Activated T-helper 2 cell treated with anti-CD3 and anti-CD28 coated beads, Interferon-gamma antibody, Interleukin-2, Interleukin-4, amounts not matched to agents 10 μg/mL and 5 μg/mL and 100 μg/mL, durations not matched to agents 14 hours and 24 hours and 36 hours (primary cell): ENCODE results near the gene PTH1R. TPM values are rescaled to one million over a fixed set of nuclear protein-coding genes. Genes with fewer than 3 reads are reported as not detected.
A peak's percentile ranks its signal among the peaks of the same experiment; 100 is the strongest.

Experiments
- DNase-seq: peaks from one replicate; pipeline ENCODE4 v3.0.0; 2021; ENCODE audit warnings: low spot score
- H3K27ac Mint-ChIP-seq: one replicate; pipeline ENCODE4 v1.8.0; 2021; ENCODE audit warnings: mixed read lengths
- H3K27me3 Mint-ChIP-seq: one replicate; pipeline ENCODE4 v1.8.0; 2021; ENCODE audit warnings: low read depth, mixed read lengths
- H3K36me3 Mint-ChIP-seq: one replicate; pipeline ENCODE4 v1.8.0; 2021; ENCODE audit warnings: low read depth, mixed read lengths
- H3K4me1 Mint-ChIP-seq: one replicate; pipeline ENCODE4 v1.8.0; 2021; ENCODE audit warnings: low read depth, mixed read lengths
- H3K4me3 Mint-ChIP-seq: one replicate; pipeline ENCODE4 v1.8.0; 2021; ENCODE audit warnings: low read depth, mild to moderate bottlenecking, moderate library complexity, mixed read lengths
- H3K9me3 Mint-ChIP-seq: one replicate; pipeline ENCODE4 v1.8.0; 2021; ENCODE audit warnings: mixed read lengths
- intact Hi-C: fragments of 100-400 bp; cut with micrococcal nuclease; formaldehyde crosslinking; loops from one replicate; pipeline ENCODE4 v1.15.1; 2023
- total RNA-seq: library from RNA; stranded (reverse); gene quantifications from 2 replicates; pipeline ENCODE4 v1.2.3, GENCODE V29; 2022

Gene PTH1R
- total RNA-seq, 1 donor from 2014 or later: not detected

- DNase-seq: no peak
- H3K4me3 Mint-ChIP-seq: peak overlapping the region; percentile 54
- H3K9me3 Mint-ChIP-seq: peaks cover 14% of the 10 kb centered on the region
- H3K36me3 Mint-ChIP-seq: peaks cover 4% of the 10 kb centered on the region
- peaks cover 22% of the 10 kb centered on the region for H3K27me3 Mint-ChIP-seq
- intact Hi-C loops: no loop called here
- no peaks in the 10 kb centered on the region for H3K4me1 Mint-ChIP-seq
- no peak overlapping the region for H3K27ac Mint-ChIP-seq
Observed at GRCh38 chr3:46845397-46845859, 32.1 kb upstream of the PTH1R start.

GRCh38 chr3:46845860-46846623 is 31.5 kb upstream of the PTH1R start:
- intact Hi-C loops: no loop called here
- peaks cover 8% of the 10 kb centered on the region for H3K9me3 Mint-ChIP-seq
- peak; percentile 56 for DNase-seq
- H3K4me1 Mint-ChIP-seq: no peaks in the 10 kb centered on the region
- peaks cover 3% of the 10 kb centered on the region for H3K36me3 Mint-ChIP-seq
- peaks cover 21% of the 10 kb centered on the region for H3K27me3 Mint-ChIP-seq
- peak overlapping the region; percentile 39 for H3K4me3 Mint-ChIP-seq
- no peak overlapping the region for H3K27ac Mint-ChIP-seq

- Mint-ChIP-seq H3K4me3 (peak overlapping the region; percentile 39), H3K27ac (no peak overlapping the region), H3K4me1 (no peaks in the 10 kb centered on the region), H3K36me3 (no peaks in the 10 kb centered on the region), H3K27me3 (peaks cover 17% of the 10 kb centered on the region), H3K9me3 (peaks cover 1% of the 10 kb centered on the region)
- intact Hi-C loops: no loop called here
- DNase-seq: no peak
Observed at GRCh38 chr3:46846624-46847542, 30.6 kb upstream of the PTH1R start.

GRCh38 chr3:46847744-46848143 is 29.8 kb upstream of the PTH1R start:
- Mint-ChIP-seq H3K27me3 (peaks cover 14% of the 10 kb centered on the region), H3K27ac (no peak overlapping the region), H3K4me1 (no peaks in the 10 kb centered on the region), H3K9me3 (no peaks in the 10 kb centered on the region), H3K36me3 (no peaks in the 10 kb centered on the region), H3K4me3 (no peak overlapping the region)
- no peak for DNase-seq
- intact Hi-C loops: no loop called here

- no peak for DNase-seq
- Mint-ChIP-seq H3K9me3 (no peaks in the 10 kb centered on the region), H3K27me3 (peaks cover 8% of the 10 kb centered on the region), H3K36me3 (no peaks in the 10 kb centered on the region), H3K4me1 (no peaks in the 10 kb centered on the region), H3K4me3 (no peak overlapping the region), H3K27ac (no peak overlapping the region)
- intact Hi-C loops: no loop called here
Observed at GRCh38 chr3:46848271-46849044, 29.1 kb upstream of the PTH1R start.

GRCh38 chr3:46849045-46849631 is 28.4 kb upstream of the PTH1R start:
- no peak for DNase-seq
- H3K4me1 Mint-ChIP-seq: no peaks in the 10 kb centered on the region
- intact Hi-C loops: no loop called here

GRCh38 chr3:46849686-46850467 is 27.6 kb upstream of the PTH1R start:
- no peak overlapping the region for H3K27ac Mint-ChIP-seq
- H3K4me1 Mint-ChIP-seq: no peaks in the 10 kb centered on the region
- peaks cover 3% of the 10 kb centered on the region for H3K27me3 Mint-ChIP-seq
- intact Hi-C loops: no loop called here
- H3K36me3 Mint-ChIP-seq: no peaks in the 10 kb centered on the region
- no peak for DNase-seq
- H3K4me3 Mint-ChIP-seq: no peak overlapping the region
- no peaks in the 10 kb centered on the region for H3K9me3 Mint-ChIP-seq

More at GRCh38 chr3:46849045-46849631, 28.4 kb upstream of the PTH1R start:
- Mint-ChIP-seq H3K9me3 (no peaks in the 10 kb centered on the region), H3K27me3 (peaks cover 4% of the 10 kb centered on the region), H3K4me3 (no peak overlapping the region), H3K27ac (no peak overlapping the region), H3K36me3 (no peaks in the 10 kb centered on the region)

GRCh38 chr3:46850468-46850779 is 27.1 kb upstream of the PTH1R start:
- no peak for DNase-seq
- no peak overlapping the region for H3K4me3 Mint-ChIP-seq
- intact Hi-C loops: no loop called here
- no peak overlapping the region for H3K27ac Mint-ChIP-seq
- no peaks in the 10 kb centered on the region for H3K4me1 Mint-ChIP-seq
- no peaks in the 10 kb centered on the region for H3K9me3 Mint-ChIP-seq
- peaks cover 3% of the 10 kb centered on the region for H3K27me3 Mint-ChIP-seq
- H3K36me3 Mint-ChIP-seq: no peaks in the 10 kb centered on the region

- Mint-ChIP-seq H3K9me3 (no peaks in the 10 kb centered on the region), H3K4me1 (no peaks in the 10 kb centered on the region), H3K27me3 (peaks cover 7% of the 10 kb centered on the region), H3K36me3 (no peaks in the 10 kb centered on the region), H3K27ac (no peak overlapping the region), H3K4me3 (no peak overlapping the region)
- DNase-seq: no peak
- intact Hi-C loops: no loop called here
Observed at GRCh38 chr3:46851364-46852333, 25.9 kb upstream of the PTH1R start.

GRCh38 chr3:46852334-46852720 is 25.2 kb upstream of the PTH1R start:
- no peak overlapping the region for H3K4me3 Mint-ChIP-seq
- no peaks in the 10 kb centered on the region for H3K4me1 Mint-ChIP-seq
- no peak overlapping the region for H3K27ac Mint-ChIP-seq
- intact Hi-C loops: no loop called here
- no peaks in the 10 kb centered on the region for H3K9me3 Mint-ChIP-seq
- no peaks in the 10 kb centered on the region for H3K36me3 Mint-ChIP-seq
- no peak for DNase-seq
- H3K27me3 Mint-ChIP-seq: peaks cover 7% of the 10 kb centered on the region

GRCh38 chr3:46852839-46853355 is 24.6 kb upstream of the PTH1R start:
- no peak for DNase-seq
- intact Hi-C loops: no loop called here
- Mint-ChIP-seq H3K9me3 (no peaks in the 10 kb centered on the region), H3K27ac (no peak overlapping the region), H3K4me3 (no peak overlapping the region), H3K36me3 (no peaks in the 10 kb centered on the region), H3K27me3 (peaks cover 7% of the 10 kb centered on the region), H3K4me1 (no peaks in the 10 kb centered on the region)
